HCT116 (cell line): ENCODE results near the gene TOM1. TPM values are rescaled to one million over a fixed set of nuclear protein-coding genes. Genes with fewer than 3 reads are reported as not detected.

Experiments
- ATAC-seq: fragments of 200-7000 bp; cut with Tn5 transposase; 2 replicates; pipeline ENCODE4 v1.9.1; 2020; ENCODE audit warnings: mild to moderate bottlenecking, moderate library complexity
- BruUV-seq: library from RNA; stranded (reverse); fragments of 400-500 nt; replicated peaks from 2 replicates; lab custom pipeline; 2021; lab: Mats Ljungman, UMichigan
- CTCF ChIA-PET: fragments of 300-600 bp; sonication (Branson Sonifier 250); formaldehyde crosslinking; loops from one replicate; lab custom pipeline; 2021; ENCODE audit warnings: antibody characterized with exemption; lab: Charles Lee
- POLR2A ChIA-PET: fragments of 300-600, 350-600 bp; sonication (Branson Sonifier 250); formaldehyde crosslinking; loops from one replicate; lab custom pipeline; 2021; ENCODE audit warnings: antibody characterized with exemption; lab: Charles Lee
- RAD21 ChIA-PET, 2 experiments: fragments of 300-600 bp; sonication (Branson Sonifier 250); formaldehyde crosslinking; loops; one replicate each; lab custom pipeline; 2023; ENCODE audit warnings: low total read pairs in 2 of 2; ENCODE audit not compliant: uncharacterized antibody in 2 of 2, unreplicated experiment in 2 of 2, low non-redundant PET in 1 of 2; lab: Charles Lee
- DNase-seq: peaks from one replicate; pipeline ENCODE4 v3.0.0-alpha.2; 2010; ENCODE audit warnings: low read depth, low spot score
- H2AFZ ChIP-seq: fragments of 200-600 bp; shearing (Covaris generic), sonication (generic); 2 replicates; pipeline ENCODE4 v1.6.1; 2017; ENCODE audit warnings: low read depth, mixed run types, mixed read lengths, antibody characterized with exemption, low read length; ENCODE audit not compliant: poor library complexity, severe bottlenecking
- H3K27ac ChIP-seq: 2 replicates; pipeline ENCODE4 v1.5.1; 2012; ENCODE audit warnings: low read depth, low read length
- H3K27me3 ChIP-seq: fragments of 200-600 bp; sonication (generic); 2 replicates; pipeline ENCODE4 v1.6.1; 2016; ENCODE audit warnings: mixed run types, low read length, mixed read lengths; ENCODE audit not compliant: insufficient read depth
- H3K36me3 ChIP-seq, 2 experiments: fragments of 200-500 bp in 1 of 2; fragments of 200-600 bp in 1 of 2; sonication (Bioruptor generic) in 1 of 2; sonication (generic) in 1 of 2; 2 replicates each; pipeline versions ENCODE4 v1.5.1 to v1.6.1; 2014 to 2016; ENCODE audit warnings: low read length in 2 of 2, inconsistent platforms in 1 of 2, mixed read lengths in 1 of 2, mixed run types in 1 of 2; ENCODE audit not compliant: insufficient read depth in 2 of 2, control insufficient read depth in 1 of 2
- H3K4me1 ChIP-seq, 2 experiments: fragments of 200-600 bp in 1 of 2; sonication (generic) in 1 of 2; 2 replicates each; pipeline versions ENCODE4 v1.5.1 to v1.6.1; 2012 to 2017; ENCODE audit warnings: low read length in 2 of 2, inconsistent platforms in 1 of 2, mild to moderate bottlenecking in 1 of 2, mixed read lengths in 1 of 2, mixed run types in 1 of 2, moderate library complexity in 1 of 2; ENCODE audit not compliant: insufficient read depth in 2 of 2, control insufficient read depth in 1 of 2
- H3K4me2 ChIP-seq: fragments of 200-600 bp; sonication (generic); 2 replicates; pipeline ENCODE4 v1.6.1; 2017; ENCODE audit warnings: mixed run types, low read length, mixed read lengths
- H3K4me3 ChIP-seq, 2 experiments: fragments of 200-600 bp in 1 of 2; sonication (generic) in 1 of 2; replicated peaks in 1 of 2; 2 replicates each; pipeline ENCODE4 v1.5.1; 2011 to 2016; ENCODE audit warnings: low read length in 2 of 2, control low read depth in 1 of 2, low read depth in 1 of 2, mild to moderate bottlenecking in 1 of 2, mixed read lengths in 1 of 2, mixed run types in 1 of 2
- H3K79me2 ChIP-seq: fragments of 200-600 bp; sonication (generic); 2 replicates; pipeline ENCODE4 v1.6.1; 2017; ENCODE audit warnings: mild to moderate bottlenecking, mixed run types, low read length, moderate library complexity, mixed read lengths; ENCODE audit not compliant: insufficient read depth
- H3K9ac ChIP-seq: fragments of 200-600 bp; sonication (generic); 2 replicates; pipeline ENCODE4 v1.6.1; 2016; ENCODE audit warnings: low read length, mixed read lengths
- H3K9me2 ChIP-seq: fragments of 200-600 bp; sonication (generic), shearing (Covaris generic); 2 replicates; pipeline ENCODE4 v1.6.1; 2017; ENCODE audit warnings: mixed run types, mild to moderate bottlenecking, moderate library complexity; ENCODE audit not compliant: insufficient read depth
- H3K9me3 ChIP-seq, 2 experiments: fragments of 200-500 bp in 1 of 2; fragments of 200-600 bp in 1 of 2; sonication (Bioruptor generic) in 1 of 2; sonication (generic) in 1 of 2; 2 replicates each; pipeline ENCODE4 v1.6.1; 2014 to 2017; ENCODE audit warnings: low read length in 2 of 2, mixed read lengths in 2 of 2, inconsistent platforms in 1 of 2, low read depth in 1 of 2, mild to moderate bottlenecking in 1 of 2, mixed run types in 1 of 2, moderate library complexity in 1 of 2; ENCODE audit not compliant: control insufficient read depth in 1 of 2, insufficient read depth in 1 of 2
- H4K20me1 ChIP-seq: fragments of 200-600 bp; sonication (generic), shearing (Covaris generic); 2 replicates; pipeline ENCODE4 v1.6.1; 2017; ENCODE audit warnings: mixed run types, mild to moderate bottlenecking, moderate library complexity; ENCODE audit not compliant: insufficient read depth
- CEBPB ChIP-seq: IDR thresholded peaks from 2 replicates; pipeline ENCODE4 v1.6.1; 2012; ENCODE audit warnings: low read depth
- EGR1 ChIP-seq: IDR thresholded peaks from 2 replicates; pipeline ENCODE4 v1.6.1; 2012; ENCODE audit warnings: low read depth
- EZH2phosphoT487 ChIP-seq: fragments of 200-600 bp; IDR thresholded peaks from 2 replicates; pipeline ENCODE4 v1.6.1; 2018; ENCODE audit warnings: antibody characterized with exemption, borderline replicate concordance
- REST ChIP-seq: IDR thresholded peaks from 2 replicates; pipeline ENCODE4 v1.6.1; 2012; ENCODE audit warnings: low read depth
- SP1 ChIP-seq: IDR thresholded peaks from 2 replicates; pipeline ENCODE4 v1.6.1; 2012; ENCODE audit warnings: low read depth
- YY1 ChIP-seq: IDR thresholded peaks from 2 replicates; pipeline ENCODE4 v1.6.1; 2011; ENCODE audit warnings: low read length, low read depth, moderate library complexity, mild to moderate bottlenecking; ENCODE audit not compliant: insufficient replicate concordance; ENCODE audit errors: extremely low read depth
- ZFX ChIP-seq: fragments of 450-650 bp; IDR thresholded peaks from 2 replicates; pipeline ENCODE4 v1.6.1; 2017
- intact Hi-C: fragments of 100-400 bp; cut with micrococcal nuclease; formaldehyde crosslinking; loops from 2 replicates; pipeline ENCODE4 v1.10.0; 2022
- total RNA-seq: library from RNA; stranded (reverse); gene quantifications from one replicate; pipeline ENCODE4 v1.2.1, GENCODE V29; 2021; ENCODE audit not compliant: unreplicated experiment

Gene TOM1
- total RNA-seq, 1 experiment from 2014 or later, result 18.0 TPM

- H3K9me2 ChIP-seq, result no peaks in the 10 kb centered on the region
Measured at GRCh38 chr22:35292786-35293185, 6.9 kb upstream of the TOM1 start.

More at GRCh38 chr22:35292786-35293185, 6.9 kb upstream of the TOM1 start:
- no peaks in the 10 kb centered on the region for H3K79me2 ChIP-seq
- H3K27ac ChIP-seq, result no peak overlapping the region
- no TSS peak for BruUV-seq
- no peak for TF ChIP-seq EZH2phosphoT487
- TF ChIP-seq REST, result no peak
- TF ChIP-seq SP1, result no peak
- no peak for TF ChIP-seq YY1
- no peak for TF ChIP-seq EGR1
- no peak for TF ChIP-seq ZFX
- TF ChIP-seq CEBPB, result no peak
- TF ChIP-seq, all 23 proteins: peak for 0
- no peak for ATAC-seq
- no peaks in the 10 kb centered on the region for H3K27me3 ChIP-seq
- intact Hi-C loops, result no loop called here
- DNase-seq, result no peak
- H3K4me3 ChIP-seq, result no peak overlapping the region
- H3K4me1 ChIP-seq, result no peaks in the 10 kb centered on the region
- H4K20me1 ChIP-seq, result no peaks in the 10 kb centered on the region
- H2AFZ ChIP-seq, result no peak overlapping the region
- RAD21 ChIA-PET, result no interaction called here
- H3K4me2 ChIP-seq, result no peak overlapping the region
- H3K9me3 ChIP-seq, result no peaks in the 10 kb centered on the region
- POLR2A ChIA-PET, result no interaction called here
- no peak overlapping the region for H3K9ac ChIP-seq
- H3K36me3 ChIP-seq, result peaks cover 62 to 63% of the 10 kb centered on the region in 2 experiments
- CTCF ChIA-PET, result no interaction called here
